ENCODE results near the gene MACROD2.

MACROD2 gene

GRCh38 chr20:16062661-16063581, 2067.6 kb downstream of the MACROD2 start:
- peak; percentile 10 to 62 (median 28) for DNase-seq

DNA sequence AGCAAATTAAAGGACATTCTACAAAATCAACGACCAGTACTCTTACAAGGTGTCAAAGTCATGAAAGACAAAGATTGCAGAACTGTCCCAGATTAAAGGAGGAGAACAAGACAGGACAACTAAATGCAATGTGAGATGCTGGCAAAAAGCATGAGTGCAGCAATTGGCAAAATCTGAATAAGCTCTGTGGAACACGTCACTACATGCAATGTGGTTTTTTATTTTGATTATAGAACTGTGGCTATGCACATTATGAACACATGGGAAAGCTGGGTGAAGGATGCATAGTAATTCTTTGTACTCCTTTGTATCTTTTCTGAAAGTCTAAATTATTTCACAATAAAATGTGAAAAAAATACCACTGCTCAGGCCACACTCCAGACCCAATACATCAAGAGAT, 2068.6 kb downstream of the MACROD2 start:
- DNase-seq, result no peak

- DNase-seq, result no peak
Observed at GRCh38 chr20:16064989-16065707, 2069.8 kb downstream of the MACROD2 start.

DNA sequence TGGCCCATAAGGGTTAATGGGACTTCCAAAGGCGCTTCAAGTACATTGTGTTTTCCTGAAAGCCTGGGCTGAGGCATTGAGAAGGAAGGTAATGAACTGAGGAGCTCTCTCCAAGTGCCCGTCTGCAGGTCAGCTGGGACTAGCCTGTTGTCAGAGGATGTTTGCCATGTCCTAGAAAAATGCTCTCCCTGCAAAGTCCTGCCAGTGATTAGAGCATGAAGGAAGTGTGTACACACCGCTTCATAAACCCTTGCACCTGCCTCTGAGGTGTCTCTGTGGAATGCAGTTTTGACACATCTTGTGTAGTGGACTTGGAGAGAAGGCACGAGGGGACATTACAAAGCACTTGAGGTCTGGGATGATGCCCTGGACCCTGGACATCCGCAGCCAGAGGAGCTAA, 2071.3 kb downstream of the MACROD2 start:
- DNase-seq, result no peak

DNA sequence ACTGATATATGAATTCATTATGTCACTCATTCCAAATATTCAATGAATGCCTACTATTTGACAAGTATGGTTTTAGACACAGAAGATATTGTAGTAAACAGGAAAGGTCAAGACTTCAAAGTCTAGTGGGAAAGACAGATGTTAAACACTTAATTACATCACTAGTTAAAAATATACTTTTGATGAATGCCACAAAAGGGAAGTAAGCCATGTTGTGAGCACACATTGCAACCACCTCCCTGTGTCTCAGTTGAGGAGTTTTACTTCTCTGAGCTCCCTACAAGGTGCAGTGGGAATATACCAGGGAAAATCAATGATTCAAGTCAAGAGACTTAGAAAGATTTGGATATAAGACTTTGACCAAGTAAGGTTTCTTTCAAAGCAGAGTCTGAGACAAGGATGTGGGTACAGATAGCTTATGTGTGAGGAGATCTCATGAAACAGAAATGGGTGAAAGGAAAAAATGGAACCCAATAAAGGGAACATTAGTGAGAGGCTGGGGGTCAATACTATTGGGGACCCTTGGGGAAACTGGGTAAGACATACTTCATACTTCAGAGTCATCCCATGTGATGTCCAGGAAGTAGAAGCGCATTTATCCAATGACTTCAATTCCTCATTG, 2074.2 kb downstream of the MACROD2 start:
- DNase-seq, result peak; percentile 28 to 76 (median 58)

DNA sequence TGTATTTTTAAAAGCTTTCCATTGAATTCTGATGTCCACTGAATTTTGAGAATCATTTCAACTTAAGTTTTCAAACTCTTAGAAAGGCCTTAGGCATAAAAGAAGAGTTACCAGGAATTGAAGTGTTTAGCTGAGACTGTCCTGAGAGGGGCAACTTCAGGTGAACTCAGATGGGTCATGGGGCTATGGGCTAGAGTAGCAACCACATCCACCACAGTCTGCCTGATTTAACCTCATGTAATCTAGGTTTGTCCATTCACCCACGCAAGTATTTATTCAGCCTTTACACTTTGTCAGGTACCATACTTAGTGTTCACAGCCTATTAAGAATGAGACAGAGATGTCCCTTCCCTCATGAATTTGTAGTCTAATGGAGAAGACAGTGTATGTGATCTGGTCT, 2076.9 kb downstream of the MACROD2 start:
- no peak for DNase-seq

DNA sequence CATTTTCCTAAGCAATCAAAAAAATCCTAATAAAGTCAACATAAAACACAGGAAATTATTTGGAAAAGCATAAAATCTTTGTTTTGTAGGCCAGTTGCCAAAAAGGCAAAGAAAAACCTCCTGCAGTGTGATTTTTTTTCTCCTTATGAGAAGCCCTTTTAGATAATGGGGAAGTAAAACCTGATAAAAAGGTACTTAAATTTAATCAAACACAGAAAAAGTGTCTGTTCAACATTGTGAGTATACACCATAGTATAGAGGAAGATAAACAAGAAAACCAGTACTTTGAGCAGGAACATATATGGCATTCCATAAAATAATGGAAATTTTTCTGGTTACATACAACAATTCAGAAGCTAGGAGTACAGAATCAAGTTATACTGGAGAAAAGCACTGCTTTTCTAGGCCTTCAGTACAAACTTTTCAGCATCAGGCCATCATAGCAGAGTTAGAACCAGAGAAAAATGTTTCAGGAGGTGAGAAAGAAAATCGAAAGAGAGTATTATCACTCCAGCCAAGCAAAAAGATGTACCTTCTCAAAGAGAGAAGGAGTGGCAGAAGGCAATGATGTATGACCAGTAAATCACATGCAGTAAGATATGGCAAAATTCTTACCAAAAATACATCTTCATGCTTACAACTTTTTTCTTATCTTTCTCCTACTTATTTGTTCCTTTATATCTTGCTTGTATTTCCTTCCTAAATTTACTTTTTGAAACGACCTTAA, 2083.0 kb downstream of the MACROD2 start:
- DNase-seq, result no peak

DNA sequence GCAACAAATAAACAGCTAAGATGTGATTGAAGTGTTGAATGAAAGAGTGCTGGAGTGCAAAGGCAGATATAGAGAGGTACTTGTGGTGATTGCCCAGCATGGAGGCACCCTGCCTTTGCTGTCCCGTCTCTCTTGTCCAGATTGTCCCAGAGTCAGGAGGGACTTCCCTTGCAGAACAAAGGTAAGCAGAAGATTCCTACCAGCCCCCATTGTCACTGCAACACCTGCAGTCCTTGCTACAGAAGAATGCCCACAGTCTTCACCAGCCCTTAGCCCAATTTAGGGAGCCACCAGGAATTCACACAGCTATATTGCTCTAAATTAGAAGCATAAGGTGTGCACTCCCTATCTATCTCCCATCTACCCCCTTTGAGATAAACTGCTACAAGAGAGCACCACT, 2086.1 kb downstream of the MACROD2 start:
- DNase-seq, result no peak

DNA sequence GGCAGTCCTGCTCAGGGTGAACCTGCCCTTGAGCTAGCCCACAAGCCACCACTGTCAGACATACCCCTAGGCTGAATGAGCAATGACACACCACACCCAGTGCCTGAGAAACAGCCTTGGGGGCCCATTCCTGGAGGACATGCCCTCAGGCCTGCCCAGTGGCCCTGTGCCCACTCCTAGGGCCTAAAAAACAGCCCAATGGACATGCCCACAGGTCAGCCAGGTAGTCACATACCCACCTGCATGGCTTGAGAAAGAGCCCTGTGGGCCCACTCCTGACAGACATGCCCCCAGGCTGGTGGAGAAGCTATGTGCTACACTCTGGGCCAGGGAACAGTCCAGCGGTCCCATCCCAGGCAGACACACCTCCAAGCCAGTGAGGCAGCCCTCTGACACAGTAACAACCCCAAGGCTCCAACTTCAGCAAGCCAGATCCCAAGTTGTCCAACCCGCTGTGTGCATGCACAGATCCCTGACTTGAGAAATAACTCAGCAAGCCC, 2086.8 kb downstream of the MACROD2 start:
- DNase-seq, result no peak

- DNase-seq, result peak in 1 of 4 experiments; percentile 28
Observed at GRCh38 chr20:16083639-16084280, 2088.4 kb downstream of the MACROD2 start.

GRCh38 chr20:16095226-16095625, 2099.9 kb downstream of the MACROD2 start:
- no peak for DNase-seq

DNA sequence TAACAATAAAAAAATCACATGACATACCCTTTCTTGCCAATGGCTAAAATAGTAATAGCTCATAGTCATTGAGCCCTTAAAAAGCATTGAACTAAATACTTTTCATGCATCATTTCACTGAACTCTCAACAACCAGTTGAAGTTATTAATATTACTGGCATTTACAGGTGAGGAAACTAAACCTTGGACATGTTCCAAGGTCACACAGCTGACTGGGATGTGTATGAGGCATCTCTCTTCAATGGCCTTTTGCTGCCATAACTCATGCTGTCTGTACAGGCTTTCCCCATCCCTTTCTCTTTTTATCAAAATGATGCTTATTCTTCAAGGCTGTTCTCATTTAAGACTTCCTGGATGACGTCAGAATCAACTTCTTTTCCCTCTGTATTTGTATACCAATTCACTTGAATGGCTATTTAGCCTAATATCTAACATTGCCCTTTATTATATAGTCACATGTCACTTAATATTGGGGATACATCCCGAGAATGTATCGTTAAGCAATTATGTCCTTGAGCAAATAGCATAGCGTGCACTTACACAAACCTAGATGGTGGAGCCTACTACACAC, 2101.5 kb downstream of the MACROD2 start:
- no peak for DNase-seq

DNA sequence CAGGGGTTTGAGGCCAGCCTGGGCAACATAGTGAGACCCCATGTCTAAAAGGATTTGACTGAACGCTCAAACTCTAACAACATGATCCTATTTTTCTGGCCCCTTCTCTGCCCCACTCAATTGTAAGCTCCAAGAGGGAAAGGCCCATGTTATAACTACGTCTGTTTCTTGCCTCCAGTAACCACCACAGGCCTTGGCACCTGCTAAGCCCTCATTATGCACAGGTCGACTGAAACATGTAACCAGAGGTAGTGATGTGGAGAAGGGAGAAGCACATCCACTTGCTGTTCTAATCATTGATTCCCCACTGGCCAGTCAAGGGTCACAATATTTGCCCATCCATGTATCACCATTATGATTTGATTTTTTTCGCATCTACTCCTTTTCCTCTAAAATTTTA, 2102.5 kb downstream of the MACROD2 start:
- no peak for DNase-seq

DNA sequence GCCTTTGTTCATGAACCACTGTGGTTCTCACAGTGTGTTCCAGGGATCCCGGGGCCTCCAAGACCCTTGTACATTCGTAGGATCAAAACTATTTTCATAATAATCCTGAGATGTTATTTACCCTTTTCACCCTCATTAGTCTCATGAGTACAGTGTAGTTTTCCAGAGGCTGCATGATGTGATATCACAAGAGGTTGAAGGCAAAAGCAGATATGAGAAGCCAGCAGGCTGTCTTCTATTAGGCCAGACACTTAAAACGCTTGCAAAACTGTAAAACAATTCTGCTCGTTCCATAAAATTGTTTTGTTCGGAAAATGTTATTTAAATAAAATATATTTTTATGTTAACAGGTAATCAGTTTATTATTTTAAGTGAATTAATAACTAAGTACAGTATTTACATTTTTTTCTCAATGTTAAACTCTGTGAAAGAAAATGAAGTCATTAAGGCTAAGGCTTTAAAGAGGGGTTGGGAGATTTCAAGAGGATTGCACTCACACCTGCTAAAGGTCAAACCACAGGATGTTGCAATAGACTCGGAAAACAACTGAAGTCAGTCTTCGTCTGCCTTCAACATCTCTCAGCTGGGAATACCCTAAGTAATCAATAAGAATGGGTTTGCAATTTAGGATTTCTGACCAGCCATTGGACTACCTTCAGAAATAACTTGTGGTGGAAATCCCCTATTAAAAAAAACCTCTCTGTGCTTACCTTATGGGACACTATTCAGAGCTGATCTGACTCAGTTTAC, 2103.7 kb downstream of the MACROD2 start:
- DNase-seq, result peak in 3 of 4 experiments; percentile 8 to 32 (median 31)

DNA sequence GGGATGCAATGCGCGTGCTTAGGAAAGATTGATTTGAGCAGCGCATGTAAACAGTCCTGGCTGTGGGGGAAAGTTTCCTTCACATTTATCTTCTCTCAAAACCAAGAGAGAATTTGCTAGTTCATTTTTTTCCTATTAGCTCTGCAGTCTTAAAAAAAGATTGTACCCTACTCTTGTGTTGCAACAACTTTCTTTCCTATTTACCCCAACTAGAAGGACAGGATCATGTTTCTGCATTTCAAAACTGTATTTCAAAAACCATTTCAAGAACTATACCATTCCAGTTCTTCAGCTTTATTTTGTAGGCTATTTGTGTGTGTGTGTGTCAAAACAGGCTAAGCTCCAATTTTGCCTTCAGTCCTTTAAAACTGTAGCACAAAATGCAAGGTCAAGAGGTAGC, 2104.8 kb downstream of the MACROD2 start:
- DNase-seq, result no peak

DNA sequence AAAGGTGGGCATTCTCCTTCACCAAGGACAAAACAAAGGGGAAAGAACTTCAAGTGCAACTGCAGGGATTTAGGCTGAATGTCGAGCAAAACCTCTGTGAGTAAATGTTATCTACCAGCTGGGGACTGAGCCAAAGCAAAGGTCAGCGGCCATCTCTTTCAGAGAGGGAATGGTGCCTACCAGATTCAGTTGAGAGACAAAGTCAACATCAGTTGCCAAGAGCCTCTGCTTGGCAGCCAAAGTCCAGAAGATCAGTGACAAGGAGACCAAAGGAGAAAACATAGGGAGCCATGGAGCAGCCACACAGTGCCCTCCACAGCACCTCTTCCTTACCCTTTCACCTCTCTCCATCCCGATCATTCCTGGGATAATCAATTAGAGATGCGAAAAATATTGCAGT, 2105.5 kb downstream of the MACROD2 start:
- DNase-seq, result no peak
